MM.1S (cell line): Measurements from ENCODE around the gene GEMIN5.

ENCODE experiments used
- DNase-seq: peaks from one replicate; pipeline ENCODE4 v3.0.0-alpha.2; 2015
- H2AFZ ChIP-seq: fragments of 300-600 bp; sonication (generic); 2 replicates; pipeline ENCODE4 v1.6.0; 2016; ENCODE audit warnings: antibody characterized with exemption, low read length
- H3F3A ChIP-seq: fragments of 300-600 bp; sonication (generic); 2 replicates; pipeline ENCODE4 v1.6.1; 2016; ENCODE audit warnings: mild to moderate bottlenecking, antibody characterized with exemption, low read length, moderate library complexity, mixed read lengths; ENCODE audit not compliant: insufficient read depth
- H3K27ac ChIP-seq: fragments of 300-600 bp; sonication (generic); 2 replicates; pipeline ENCODE4 v1.5.1; 2016; ENCODE audit warnings: mild to moderate bottlenecking, low read length
- H3K27me3 ChIP-seq: fragments of 300-600 bp; sonication (generic); replicated peaks from 2 replicates; pipeline ENCODE4 v1.6.0; 2016; ENCODE audit warnings: low read length; ENCODE audit not compliant: insufficient read depth
- H3K36me3 ChIP-seq: fragments of 300-600 bp; sonication (generic); replicated peaks from 2 replicates; pipeline ENCODE4 v1.6.1; 2016; ENCODE audit warnings: mild to moderate bottlenecking, low read length, mixed read lengths; ENCODE audit not compliant: insufficient read depth
- H3K4me1 ChIP-seq: fragments of 300-600 bp; sonication (generic); 2 replicates; pipeline ENCODE4 v1.6.1; 2016; ENCODE audit warnings: low read length, mixed read lengths
- H3K4me2 ChIP-seq: fragments of 300-600 bp; sonication (generic); 2 replicates; pipeline ENCODE4 v1.6.0; 2016; ENCODE audit warnings: low read depth, low read length
- H3K4me3 ChIP-seq: fragments of 300-600 bp; sonication (generic); 2 replicates; pipeline ENCODE4 v1.5.1; 2016; ENCODE audit warnings: low read length, mixed read lengths
- H3K79me2 ChIP-seq: fragments of 300-600 bp; sonication (generic); 2 replicates; pipeline ENCODE4 v1.6.1; 2016; ENCODE audit warnings: mixed run types, low read length, mixed read lengths
- H3K9ac ChIP-seq: fragments of 300-600 bp; sonication (generic); 2 replicates; pipeline ENCODE4 v1.6.1; 2016; ENCODE audit warnings: low read length, mixed read lengths
- H3K9me2 ChIP-seq: fragments of 300-600 bp; sonication (generic); replicated peaks from 2 replicates; pipeline ENCODE4 v1.6.1; 2016; ENCODE audit warnings: mild to moderate bottlenecking, low read length, mixed read lengths; ENCODE audit not compliant: insufficient read depth
- H3K9me3 ChIP-seq: fragments of 300-600 bp; sonication (generic); replicated peaks from 2 replicates; pipeline ENCODE4 v1.6.1; 2016; ENCODE audit warnings: mild to moderate bottlenecking, low read length, mixed read lengths; ENCODE audit not compliant: insufficient read depth
- H4K20me1 ChIP-seq: fragments of 300-600 bp; sonication (generic); 2 replicates; pipeline ENCODE4 v1.6.1; 2016; ENCODE audit warnings: mild to moderate bottlenecking, low read length, moderate library complexity, mixed read lengths; ENCODE audit not compliant: insufficient read depth
- CTCF ChIP-seq: fragments of 300-600 bp; sonication (generic); IDR thresholded peaks from 2 replicates; pipeline ENCODE4 v1.5.1; 2016; ENCODE audit warnings: antibody characterized with exemption, low read length, mixed read lengths
- EZH2 ChIP-seq: fragments of 300-600 bp; sonication (generic); optimal IDR thresholded peaks from 2 replicates; pipeline ENCODE3; 2017; ENCODE audit warnings: low read depth, mild to moderate bottlenecking, antibody characterized with exemption, low read length, mixed read lengths
- EZH2phosphoT487 ChIP-seq: fragments of 300-600 bp; sonication (generic); IDR thresholded peaks from 2 replicates; pipeline ENCODE4 v1.6.1; 2018; ENCODE audit warnings: antibody characterized with exemption, low read length

Gene GEMIN5

GRCh38 chr5:154840435-154841272 lies 97.4 kb downstream of the GEMIN5 start:
- H3K4me2 ChIP-seq, result no peak overlapping the region
- H4K20me1 ChIP-seq, result no peaks in the 10 kb centered on the region
- no peak overlapping the region for H2AFZ ChIP-seq
- H3K36me3 ChIP-seq, result no peaks in the 10 kb centered on the region
- H3K9me2 ChIP-seq, result no peaks in the 10 kb centered on the region
- no peak overlapping the region for H3K4me3 ChIP-seq
- H3K27me3 ChIP-seq, result no peaks in the 10 kb centered on the region
- no peak for DNase-seq
- no peaks in the 10 kb centered on the region for H3K79me2 ChIP-seq
- no peaks in the 10 kb centered on the region for H3F3A ChIP-seq
- H3K4me1 ChIP-seq, result no peaks in the 10 kb centered on the region
- H3K9ac ChIP-seq, result no peak overlapping the region
- TF ChIP-seq CTCF, result no peak
- no peak for TF ChIP-seq EZH2
- TF ChIP-seq EZH2phosphoT487, result no peak
- no peak overlapping the region for H3K27ac ChIP-seq
- H3K9me3 ChIP-seq, result no peaks in the 10 kb centered on the region
